Chondrocyte (in vitro differentiated cells): ENCODE data around the gene KLK13. TPM values are rescaled to one million over a fixed set of nuclear protein-coding genes. Genes with fewer than 3 reads are reported as not detected.

Experiments
- DNase-seq: peaks from one replicate; pipeline ENCODE4 v3.0.0; 2021; ENCODE audit warnings: mixed read lengths, low spot score
- H3K27ac Mint-ChIP-seq: one replicate; pipeline ENCODE4 v1.8.0; 2021; ENCODE audit warnings: mild to moderate bottlenecking, moderate library complexity, mixed read lengths; ENCODE audit not compliant: unreplicated experiment
- H3K27me3 Mint-ChIP-seq: 2 replicates; pipeline ENCODE4 v1.8.0; 2021; ENCODE audit warnings: low read depth, mixed read lengths
- H3K36me3 Mint-ChIP-seq: 2 replicates; pipeline ENCODE4 v1.8.0; 2021; ENCODE audit warnings: low read depth, mixed read lengths
- H3K4me1 Mint-ChIP-seq: 2 replicates; pipeline ENCODE4 v1.8.0; 2021; ENCODE audit warnings: low read depth, mild to moderate bottlenecking, mixed read lengths
- H3K4me3 Mint-ChIP-seq: one replicate; pipeline ENCODE4 v1.8.0; 2021; ENCODE audit warnings: mild to moderate bottlenecking, moderate library complexity, mixed read lengths; ENCODE audit not compliant: unreplicated experiment
- H3K9me3 Mint-ChIP-seq: 2 replicates; pipeline ENCODE4 v1.8.0; 2021; ENCODE audit warnings: low read depth, mixed read lengths
- CTCF ChIP-seq: fragments of 200-600 bp; sonication (generic); IDR thresholded peaks from 2 replicates; pipeline ENCODE4 v1.5.0; 2021; ENCODE audit warnings: antibody characterized with exemption, mild to moderate bottlenecking, moderate library complexity
- long read RNA-seq: library from polyadenylated mRNA; stranded (forward); transcript quantifications from one replicate; pipeline ENCODE4 v2.0.0, GENCODE V29; 2021
- total RNA-seq: library from RNA; stranded (reverse); gene quantifications from 3 replicates; pipeline ENCODE4 v1.2.1, GENCODE V29; 2021

The KLK13 gene
- total RNA-seq: not detected in 3 replicates
- long read RNA-seq: 0 reads

GRCh38 chr19:51064534-51065220 is at the start of gene KLK13:
Gene KLK13 (minus strand): TSS chr19:51065092. CDS start chr19:51065067, 25 bp downstream.
- Mint-ChIP-seq H3K4me1 (peaks cover 2% of the 10 kb centered on the region), H3K27me3 (peaks cover 11% of the 10 kb centered on the region), H3K4me3 (no peak within 1 kb of the TSS), H3K36me3 (peaks cover 1% of the 10 kb centered on the region), H3K9me3 (peaks cover 11% of the 10 kb centered on the region), H3K27ac (no peak within 1 kb of the TSS)
- TF ChIP-seq CTCF: no peak
- DNase-seq: no peak

GRCh38 chr19:51114087-51114729 is 49.3 kb upstream of the KLK13 start:
- H3K9me3 Mint-ChIP-seq: no peaks in the 10 kb centered on the region

GRCh38 chr19:51111606-51112005 is 46.7 kb upstream of the KLK13 start:
- Mint-ChIP-seq H3K27ac (no peak overlapping the region), H3K4me3 (no peak overlapping the region), H3K9me3 (no peaks in the 10 kb centered on the region), H3K36me3 (no peaks in the 10 kb centered on the region), H3K4me1 (peaks cover 12% of the 10 kb centered on the region), H3K27me3 (peaks cover 15% of the 10 kb centered on the region)
- DNase-seq: peak; percentile 61
- TF ChIP-seq CTCF: peak; percentile 30

More at GRCh38 chr19:51114087-51114729, 49.3 kb upstream of the KLK13 start:
- H3K4me3 Mint-ChIP-seq: no peak overlapping the region
- DNase-seq: no peak
- no peaks in the 10 kb centered on the region for H3K36me3 Mint-ChIP-seq
- TF ChIP-seq CTCF: no peak
- H3K4me1 Mint-ChIP-seq: no peaks in the 10 kb centered on the region
- H3K27ac Mint-ChIP-seq: no peak overlapping the region
- peaks cover 21% of the 10 kb centered on the region for H3K27me3 Mint-ChIP-seq

DNA sequence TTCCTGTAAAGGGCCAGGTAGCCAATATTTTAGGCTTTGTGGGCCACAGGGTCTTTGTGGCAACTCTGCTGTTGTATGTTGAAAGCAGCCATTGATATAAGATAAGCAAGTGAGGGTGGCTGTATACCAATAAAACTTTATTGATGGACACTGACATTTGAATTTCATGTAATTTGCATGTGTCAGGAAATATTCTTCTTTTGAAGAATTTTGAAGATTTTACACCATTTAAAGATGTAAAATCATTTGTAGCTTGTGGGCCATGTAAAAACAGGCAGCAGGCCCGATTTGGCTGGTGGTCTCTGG is 45.7 kb upstream of the KLK13 start:
- Mint-ChIP-seq H3K27me3 (peaks cover 9% of the 10 kb centered on the region), H3K36me3 (no peaks in the 10 kb centered on the region), H3K27ac (no peak overlapping the region), H3K4me1 (peaks cover 12% of the 10 kb centered on the region), H3K9me3 (no peaks in the 10 kb centered on the region), H3K4me3 (no peak overlapping the region)
- DNase-seq: no peak
- no peak for TF ChIP-seq CTCF

GRCh38 chr19:51108805-51109146 is 43.9 kb upstream of the KLK13 start:
- H3K27me3 Mint-ChIP-seq: peaks cover 3% of the 10 kb centered on the region
- no peak for TF ChIP-seq CTCF
- no peaks in the 10 kb centered on the region for H3K9me3 Mint-ChIP-seq
- peaks cover 12% of the 10 kb centered on the region for H3K4me1 Mint-ChIP-seq
- H3K4me3 Mint-ChIP-seq: peak overlapping the region; percentile 91
- peak overlapping the region; percentile 93 for H3K27ac Mint-ChIP-seq
- DNase-seq: no peak
- H3K36me3 Mint-ChIP-seq: peaks cover 2% of the 10 kb centered on the region
